NCI-H82 treated with DMSO at 0.1 percent for 48 hours (cell line): ENCODE results near the gene NBPF3.
"Not testable (repeated sequence)": the region's sequence is repeated elsewhere in the genome, so short reads cannot be mapped to it uniquely, and the experiment has no call there.

Experiments
- DNase-seq: peaks from one replicate; lab custom pipeline; 2025; ENCODE audit not compliant: unreplicated experiment; lab: John Stamatoyannopoulos, UW

Gene NBPF3

DNA sequence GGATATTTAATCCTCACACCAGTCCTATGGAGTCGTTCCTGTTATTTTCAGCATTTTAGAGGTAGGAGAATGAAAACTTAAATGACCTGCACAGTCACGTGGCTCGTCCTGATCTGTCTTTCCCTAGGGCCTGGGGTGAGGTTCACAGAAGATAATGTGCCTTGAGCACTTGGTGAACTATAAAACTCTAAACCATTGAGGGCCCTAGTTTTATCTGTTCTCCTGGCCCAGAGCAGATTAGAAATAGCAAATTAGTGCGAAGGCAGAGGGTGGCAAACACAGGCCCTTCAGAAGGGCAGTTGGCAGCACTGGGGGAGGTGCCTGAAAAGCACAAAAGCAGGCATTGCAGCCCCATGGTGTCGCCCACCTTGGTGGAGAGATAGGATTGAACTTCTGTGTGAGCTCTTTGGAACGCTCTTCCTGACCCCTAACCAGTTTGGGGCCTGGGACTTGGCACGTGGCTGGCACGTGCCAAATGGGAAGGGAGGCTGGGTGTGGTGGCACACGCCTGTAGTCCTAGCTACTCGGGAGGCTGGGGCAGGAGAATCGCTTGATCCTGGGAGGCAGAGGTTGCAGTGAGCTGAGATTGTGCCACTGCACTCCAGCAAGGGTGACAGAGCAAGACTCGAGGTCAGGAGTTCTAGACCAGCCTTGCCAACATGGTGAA, 1.2 kb upstream of the NBPF3 start:
- not testable (repeated sequence) for DNase-seq

DNA sequence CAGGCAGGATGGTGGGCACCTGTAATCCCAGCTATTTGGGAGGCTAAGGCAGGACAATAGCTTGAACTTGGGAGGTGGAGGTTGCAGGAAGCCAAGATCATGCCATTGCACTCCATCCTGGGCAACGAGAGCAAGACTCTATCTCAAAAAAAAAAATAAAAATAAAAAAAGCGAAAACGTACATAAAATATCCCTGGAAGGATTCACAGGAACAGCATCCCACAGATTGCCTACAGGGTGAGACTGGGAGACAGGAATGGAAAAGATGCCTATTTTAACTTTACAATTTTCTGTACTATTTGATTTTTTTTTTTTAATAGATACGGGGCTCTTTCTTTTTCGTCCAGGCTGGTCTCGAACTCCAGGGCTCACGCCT, 604 bp upstream of the NBPF3 start:
- no peak for DNase-seq

DNA sequence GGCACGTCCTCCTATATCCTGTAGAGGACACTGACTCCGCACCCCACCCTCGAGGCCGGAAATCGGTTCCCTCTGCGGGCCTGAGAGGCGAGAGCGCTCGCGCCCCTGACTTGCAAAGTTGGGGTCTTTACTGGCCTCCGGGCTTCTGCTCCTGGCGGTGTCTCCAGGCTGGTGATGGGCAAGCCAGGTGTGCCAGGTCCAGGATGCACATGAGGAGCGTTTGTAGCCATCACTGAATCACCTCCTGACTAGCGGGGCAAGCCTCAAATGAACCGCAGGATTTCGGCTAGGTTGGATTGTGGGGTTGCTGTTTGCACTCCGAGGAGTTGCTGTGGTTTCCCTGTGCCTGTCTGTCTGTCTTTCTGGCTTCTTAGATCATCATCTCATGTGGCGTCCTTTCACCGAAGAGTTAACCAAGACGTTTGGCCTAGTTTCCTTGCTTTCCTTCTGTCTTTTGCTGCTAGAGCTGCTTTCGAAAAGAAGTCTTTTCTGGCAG, 741 bp downstream of the NBPF3 start:
- DNase-seq: not testable (repeated sequence)

DNA sequence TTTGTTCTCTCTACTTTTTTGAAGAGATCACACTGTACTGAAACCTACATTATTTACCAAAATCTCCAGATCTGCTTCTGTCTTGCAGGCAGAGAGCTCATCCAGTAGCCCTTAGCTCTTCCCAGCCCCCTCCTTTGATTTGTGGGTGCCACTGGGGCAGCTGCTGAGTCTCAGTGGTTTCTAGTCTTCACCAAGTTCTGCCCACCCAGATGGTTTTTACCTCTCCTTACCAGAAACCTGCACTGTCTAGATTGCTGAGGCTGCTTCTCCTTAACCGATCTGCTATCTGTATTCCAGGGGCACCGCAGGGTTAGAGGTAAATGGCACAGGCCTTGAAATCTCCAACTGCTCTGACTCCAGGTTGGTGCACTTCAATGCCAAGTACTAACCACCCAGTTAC, 6.7 kb downstream of the NBPF3 start:
- DNase-seq: not testable (repeated sequence)

DNA sequence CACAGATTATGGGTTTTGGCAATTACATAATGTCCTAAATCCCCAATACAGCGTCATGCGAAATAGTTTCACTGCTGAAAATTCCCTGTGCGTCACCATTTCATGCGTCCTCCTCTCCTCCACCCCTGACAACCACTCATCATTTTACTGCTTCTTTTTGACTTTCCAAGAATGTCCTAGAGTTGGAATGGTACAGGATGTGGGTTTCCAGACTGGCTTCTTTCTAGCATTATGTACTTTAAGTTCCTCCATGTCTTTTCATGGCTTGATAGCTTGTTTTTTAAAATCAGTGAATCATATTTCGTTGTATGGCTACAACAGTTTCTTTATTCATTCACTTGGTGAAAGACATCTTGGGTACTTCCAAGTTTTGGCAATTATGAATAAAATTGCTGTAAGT, 7.4 kb downstream of the NBPF3 start:
- DNase-seq: no peak

DNA sequence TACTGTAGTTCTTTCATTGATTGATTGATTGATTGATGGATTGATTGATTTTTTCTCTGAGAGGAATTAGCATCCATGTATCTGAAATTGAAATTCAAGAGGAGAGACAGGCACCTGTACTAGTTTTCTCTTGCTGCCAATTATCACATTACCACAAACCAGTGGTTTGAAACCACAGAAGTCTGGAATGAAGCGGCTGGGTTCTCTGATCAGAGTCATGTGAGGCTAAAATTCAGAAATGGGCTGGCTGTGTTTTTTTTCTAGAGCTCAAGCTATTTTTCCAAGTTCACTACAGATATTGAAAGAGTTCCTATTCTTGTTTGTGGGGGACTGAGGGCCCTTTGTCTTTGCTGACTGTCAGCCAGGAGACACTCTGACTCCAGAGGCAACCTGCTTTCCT, 10.0 kb downstream of the NBPF3 start:
- no peak for DNase-seq

DNA sequence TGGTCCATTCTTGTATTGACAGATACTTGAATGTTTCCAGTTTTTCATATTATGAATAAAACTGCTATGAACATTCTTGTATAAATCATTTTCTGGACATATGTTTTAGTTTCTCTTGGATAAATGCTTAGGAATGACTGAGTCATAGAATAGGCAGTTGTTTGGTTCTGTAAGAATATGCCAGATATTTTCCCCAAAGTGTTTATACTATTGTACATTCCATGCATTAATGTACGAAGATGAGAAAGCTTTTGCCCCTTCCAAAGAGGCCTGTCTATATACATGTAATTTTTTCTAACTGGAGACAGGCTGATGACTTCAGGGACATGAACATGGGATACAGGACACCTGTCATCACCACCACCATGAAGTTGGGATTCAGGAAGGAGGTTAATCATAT, 11.3 kb downstream of the NBPF3 start:
- DNase-seq: no peak

DNA sequence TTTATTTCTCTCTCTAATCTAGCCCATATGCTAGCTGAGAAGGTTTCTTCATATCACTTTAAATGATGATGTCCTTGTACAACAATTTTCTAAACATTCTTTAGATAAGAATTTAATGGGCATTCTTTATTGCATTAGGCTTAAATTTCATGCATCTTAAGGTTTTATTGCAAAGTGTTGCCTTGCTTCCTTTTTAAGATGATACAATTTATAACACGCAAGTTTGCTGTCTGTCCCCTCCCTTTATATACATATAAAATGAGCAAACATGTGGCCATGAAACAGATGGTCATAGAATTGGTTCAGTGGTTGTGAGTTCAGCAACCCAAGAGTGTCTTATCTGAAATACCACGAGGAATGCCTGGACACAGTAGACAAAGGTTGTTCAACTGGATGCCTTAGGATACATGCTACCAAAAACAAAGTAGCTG, 12.1 kb downstream of the NBPF3 start:
- no peak for DNase-seq

DNA sequence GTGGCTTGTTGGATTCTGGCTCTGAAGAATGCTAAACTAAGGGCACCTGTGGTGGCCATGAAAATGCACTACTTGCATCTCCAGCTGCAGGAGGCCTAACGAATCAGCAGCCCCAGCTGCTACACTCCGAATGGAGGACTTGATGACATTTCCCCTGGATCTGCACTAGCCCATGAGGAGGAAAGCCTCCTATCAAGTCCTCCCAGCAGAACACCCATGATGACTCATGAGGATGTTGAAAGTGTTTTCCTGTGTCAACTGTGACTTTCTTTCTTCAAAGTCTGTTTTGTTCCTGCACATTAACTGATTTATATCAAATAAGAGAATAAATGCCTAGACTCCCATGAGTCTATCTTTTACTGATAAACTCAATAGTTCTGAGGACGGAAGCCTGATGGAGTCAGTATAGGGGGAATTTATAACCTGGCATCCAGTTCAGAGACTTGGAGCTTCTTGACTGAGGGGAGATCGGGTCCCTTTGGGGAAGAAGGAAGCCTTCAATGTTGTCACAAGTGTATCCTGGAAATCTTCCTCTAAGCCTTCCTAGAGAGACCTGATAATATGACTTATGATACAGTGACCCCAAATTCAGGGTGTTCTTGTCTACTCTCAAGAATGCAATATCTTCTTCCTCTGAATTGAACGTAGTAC, 14.2 kb downstream of the NBPF3 start:
- DNase-seq: not testable (repeated sequence)

DNA sequence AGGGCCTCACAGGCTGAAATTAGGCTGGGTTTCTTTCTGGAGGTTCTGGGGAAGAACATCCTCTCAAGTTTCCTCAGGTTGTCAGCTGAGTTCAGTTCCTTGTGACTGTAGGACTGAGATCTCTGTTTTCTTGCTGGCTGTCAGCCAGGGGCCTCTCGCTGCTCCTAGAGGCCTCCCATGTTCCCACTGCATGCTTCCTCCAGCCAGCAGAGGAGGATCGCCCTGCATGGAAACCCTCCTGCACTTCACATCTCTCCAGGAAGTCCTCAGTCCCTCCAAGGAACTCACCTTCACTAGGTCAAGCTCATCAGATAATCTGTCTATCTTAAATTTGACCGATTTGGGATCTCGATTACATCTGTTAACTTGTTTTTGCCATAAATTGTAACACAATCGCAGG, 15.0 kb downstream of the NBPF3 start:
- DNase-seq: not testable (repeated sequence)

DNA sequence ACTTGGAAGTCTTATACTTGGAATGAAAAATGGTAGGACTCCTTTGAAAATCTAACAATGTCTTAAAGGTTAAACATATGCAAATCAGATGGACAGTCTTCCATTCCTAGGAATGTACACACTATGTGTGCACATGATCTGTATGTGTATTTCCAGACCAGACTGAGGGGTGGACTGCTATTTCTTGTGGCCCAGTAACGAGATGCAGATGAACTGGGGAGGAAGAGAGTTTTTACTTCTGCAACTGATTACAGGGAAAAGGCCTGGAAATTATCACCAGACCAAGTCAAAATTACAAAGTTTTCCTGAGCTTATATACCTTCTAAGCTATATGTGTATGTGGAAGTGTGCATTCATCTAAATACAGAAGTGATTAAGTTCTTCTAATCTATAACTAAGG, 17.7 kb downstream of the NBPF3 start:
- DNase-seq: no peak

DNA sequence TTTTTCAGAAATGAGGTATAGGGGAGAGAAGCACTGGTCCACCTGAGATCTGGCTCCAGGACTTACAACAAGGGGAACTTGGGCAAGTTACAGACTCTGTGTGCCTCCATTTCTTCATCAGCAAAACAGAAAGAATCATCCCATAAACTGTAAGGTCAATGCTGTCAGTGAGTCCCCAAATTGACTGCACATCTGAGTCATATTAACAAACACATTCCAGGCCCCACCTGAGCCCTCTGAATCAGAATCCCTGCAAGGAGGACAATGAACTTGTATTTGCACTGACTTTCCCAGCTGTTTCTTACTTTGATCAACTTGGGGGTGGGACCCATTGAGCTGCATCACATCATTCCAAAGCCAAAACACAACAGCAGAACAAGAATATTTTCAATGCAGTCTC, 25.2 kb downstream of the NBPF3 start:
- DNase-seq: not testable (repeated sequence)

DNA sequence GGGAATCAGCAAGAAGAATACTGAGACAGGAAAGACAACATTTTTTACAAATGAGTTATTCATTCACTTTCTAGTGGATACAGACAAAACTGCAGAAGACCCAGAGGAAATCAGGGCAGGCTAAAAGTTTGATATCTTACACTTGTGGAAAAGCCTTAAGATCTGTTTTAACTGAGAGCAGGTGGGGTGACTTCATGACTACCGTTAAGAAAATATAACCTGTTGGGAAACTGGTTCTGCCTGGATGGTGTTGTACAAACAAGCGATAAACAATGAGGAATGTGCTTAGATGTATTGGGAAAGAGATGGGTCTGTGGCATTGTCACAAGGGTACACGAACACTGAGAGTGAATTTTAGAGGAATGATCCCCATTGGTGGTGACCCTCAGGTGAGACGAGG, 28.0 kb downstream of the NBPF3 start:
- not testable (repeated sequence) for DNase-seq

DNA sequence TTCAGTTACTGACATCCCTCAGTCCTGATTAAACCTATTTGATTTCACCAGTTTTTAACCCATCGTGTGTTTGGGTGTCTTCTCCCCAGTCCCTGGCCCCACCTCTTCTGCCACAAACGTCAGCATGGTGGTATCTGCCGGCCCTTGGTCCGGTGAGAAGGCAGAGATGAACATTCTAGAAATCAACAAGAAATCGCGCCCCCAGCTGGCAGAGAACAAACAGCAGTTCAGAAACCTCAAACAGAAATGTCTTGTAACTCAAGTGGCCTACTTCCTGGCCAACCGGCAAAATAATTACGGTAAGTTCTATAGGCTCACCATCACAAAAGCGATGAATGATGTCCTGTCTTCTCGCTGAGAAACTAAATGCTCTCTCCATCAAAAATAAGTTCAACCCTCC, 28.7 kb downstream of the NBPF3 start:
- DNase-seq: no peak

DNA sequence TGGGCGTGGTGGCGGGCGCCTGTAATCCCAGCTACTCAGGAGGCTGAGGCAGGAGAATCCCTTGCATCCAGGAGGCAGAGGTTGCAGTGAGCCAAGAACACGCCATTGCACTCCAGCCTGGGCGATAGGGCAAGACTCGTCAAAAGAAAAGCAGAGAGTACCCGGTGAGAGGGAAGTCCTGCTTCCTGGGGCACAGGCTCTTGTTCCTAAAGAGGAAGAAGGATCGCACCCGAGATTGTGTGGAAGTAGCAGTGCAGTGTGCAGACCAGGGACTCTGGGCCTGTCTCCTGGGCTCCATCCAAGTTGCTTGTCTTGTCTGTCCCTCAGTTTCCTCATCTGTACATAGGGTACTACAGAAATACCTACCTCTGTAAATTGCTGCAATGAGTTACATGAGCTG, 29.6 kb downstream of the NBPF3 start:
- no peak for DNase-seq

DNA sequence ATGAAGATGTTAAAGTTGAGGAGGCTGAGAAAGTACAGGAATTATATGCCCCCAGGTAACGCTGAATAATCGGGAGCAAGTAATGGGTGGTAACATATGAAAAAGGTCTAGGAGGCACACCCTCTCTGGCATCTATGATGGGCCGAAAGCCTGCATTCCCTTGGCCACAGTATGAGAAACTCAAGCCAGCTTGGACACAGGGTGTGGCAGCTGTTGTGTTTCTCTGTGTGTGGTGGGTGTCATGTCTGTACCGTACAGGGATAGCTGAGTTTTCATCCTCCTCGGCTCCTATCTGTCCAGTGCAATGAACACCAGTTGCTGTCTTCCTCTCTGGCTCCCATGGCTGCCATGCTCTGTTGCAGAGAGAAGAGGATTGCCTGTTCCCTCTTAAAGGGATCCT, 32.9 kb downstream of the NBPF3 start:
- no peak for DNase-seq

DNA sequence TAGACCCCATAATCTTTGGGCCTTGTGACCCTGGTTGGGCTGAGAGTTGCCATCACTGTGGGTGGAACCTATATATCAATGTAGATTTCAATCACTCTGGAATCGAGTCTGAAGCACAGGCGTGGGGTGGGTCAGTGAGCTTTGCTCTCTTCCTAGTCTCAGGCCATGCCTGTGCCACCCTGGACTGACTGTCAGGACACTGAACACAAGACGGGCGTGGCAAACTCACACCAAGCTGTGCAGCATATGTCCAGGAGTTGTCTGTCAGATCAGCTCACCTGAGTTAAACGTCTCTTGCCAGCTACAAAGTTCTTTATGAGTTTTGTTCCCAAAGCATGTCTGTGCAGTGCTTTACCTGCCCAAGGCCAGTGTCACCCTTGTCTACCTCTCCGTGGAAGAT, 38.4 kb downstream of the NBPF3 start:
- DNase-seq: no peak

DNA sequence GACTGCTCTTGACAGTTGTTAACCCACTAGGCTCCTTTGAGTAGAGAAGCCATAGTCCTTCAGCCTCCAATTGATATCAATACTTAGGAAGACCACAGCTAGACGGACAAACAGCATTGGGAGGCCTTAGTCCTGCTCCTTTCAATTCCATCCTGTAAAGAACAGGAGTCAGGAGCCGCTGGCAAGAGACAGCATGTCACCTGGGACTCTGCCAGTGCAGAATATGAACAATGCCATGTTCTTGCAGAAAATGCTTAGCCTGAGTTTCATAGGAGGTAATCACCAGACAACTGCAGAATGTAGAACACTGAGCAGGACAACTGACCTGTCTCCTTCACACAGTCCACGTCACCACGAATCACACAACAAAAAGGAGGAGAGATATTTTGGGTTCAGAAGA, 43.9 kb downstream of the NBPF3 start:
- DNase-seq: not testable (repeated sequence)

DNA sequence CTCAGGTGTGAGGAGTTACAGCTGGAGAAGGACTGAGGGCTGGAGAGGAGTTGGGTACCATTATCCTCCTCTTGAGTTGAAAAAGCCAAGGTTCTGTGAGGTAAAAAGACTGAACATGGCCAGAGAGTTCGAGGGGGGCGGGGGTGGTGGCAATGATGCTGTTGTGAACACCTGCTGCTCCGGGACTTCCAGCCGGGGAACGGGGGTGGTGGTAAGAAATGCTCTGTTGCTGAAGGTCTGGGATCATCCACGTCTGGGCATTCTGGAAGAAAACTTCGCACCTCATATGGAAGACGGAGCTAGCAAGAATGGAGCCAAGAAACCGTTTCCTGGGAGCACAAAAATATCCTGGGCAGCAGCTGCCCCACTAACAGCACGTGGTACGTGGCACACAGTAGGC, 49.2 kb downstream of the NBPF3 start:
- DNase-seq: no peak

DNA sequence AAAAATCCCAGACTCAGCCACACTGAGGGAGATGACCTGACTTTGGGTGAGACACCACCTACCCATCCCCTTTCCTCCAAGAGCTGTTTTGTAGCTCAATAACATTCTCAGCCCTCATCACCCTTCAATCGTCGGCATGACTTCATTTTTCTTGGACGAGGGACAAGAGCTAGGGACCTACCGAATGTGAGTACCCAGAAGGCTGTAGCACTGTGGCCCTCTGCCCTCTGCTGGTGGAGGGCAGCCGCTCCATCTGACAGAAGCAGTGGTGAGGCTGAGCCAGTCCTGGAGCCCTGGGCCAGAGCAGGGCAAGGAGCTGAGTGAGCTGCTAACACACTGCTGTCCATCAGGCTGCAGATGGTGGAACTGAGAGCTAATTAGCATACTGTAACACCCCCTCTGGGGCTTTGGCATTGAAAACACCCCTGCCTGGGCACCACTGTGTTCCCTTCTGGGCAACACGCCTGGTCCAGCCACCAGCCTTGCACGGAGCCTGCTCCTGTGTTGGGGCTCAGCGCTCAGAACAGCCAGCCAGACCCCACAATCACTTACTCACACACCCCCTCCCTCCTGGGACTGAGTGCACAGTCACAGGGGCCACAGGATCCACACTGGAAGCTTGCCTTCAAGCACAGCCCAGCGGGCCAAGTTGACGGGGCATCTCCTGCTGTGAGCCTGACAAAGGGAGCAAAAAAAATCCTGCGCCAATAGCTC, 51.0 kb downstream of the NBPF3 start:
- DNase-seq: no peak

DNA sequence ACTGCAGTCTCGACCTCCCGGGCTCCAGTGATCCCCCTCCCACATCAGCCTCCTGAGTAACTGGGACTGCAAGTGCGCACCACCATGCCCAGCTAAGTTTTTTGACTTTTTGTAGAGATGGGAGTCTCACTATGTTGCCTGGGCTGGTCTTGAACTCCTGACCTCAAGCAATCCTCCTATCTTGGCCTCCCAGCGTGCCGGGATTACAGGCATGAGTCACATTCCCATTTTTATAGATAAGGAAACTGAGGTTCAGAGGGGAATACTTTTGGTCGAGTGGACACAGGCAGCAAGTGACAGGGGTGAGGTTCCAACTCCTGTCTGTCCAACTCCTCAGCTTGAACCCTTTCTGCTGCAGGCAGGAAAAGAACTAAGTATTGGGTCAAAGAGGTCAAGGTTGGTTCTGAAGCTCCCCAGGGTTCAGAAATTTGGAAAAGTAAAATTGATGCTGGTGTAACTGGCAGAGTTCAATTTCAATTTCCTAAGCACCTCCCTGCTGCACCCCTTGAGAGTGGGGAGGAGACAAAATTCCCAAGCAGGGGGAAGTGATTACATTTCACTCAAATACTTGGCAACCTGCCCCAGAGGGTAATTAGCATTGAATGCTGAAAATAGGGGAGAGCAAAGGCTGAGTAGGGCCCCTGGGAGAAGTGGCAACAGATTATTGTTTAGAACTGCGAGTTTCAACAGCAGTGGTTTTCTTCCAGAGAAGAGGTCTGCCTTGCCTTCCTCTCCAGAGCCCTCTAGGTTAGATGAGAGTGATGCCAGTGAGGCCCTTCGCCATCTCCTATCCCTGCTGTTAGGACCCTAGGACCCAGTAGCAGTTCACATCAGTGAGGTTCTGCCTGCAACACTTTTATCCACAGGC, 51.8 kb downstream of the NBPF3 start:
- DNase-seq: peak; percentile 50

DNA sequence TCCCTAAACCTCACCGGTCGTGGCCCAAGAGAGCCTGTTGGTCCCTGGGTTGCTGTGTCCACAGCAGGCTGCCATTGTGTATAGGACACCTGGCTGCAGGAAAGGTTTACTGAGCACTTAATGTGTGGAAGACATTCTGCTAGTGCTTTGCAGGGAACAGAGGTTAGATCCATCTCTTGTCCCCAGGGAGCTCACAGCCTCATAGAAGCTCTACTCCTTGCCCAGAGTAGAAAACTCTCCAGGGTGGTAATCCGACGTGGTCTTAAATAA, 52.4 kb downstream of the NBPF3 start:
- DNase-seq: peak; percentile 45
